ENCODE measurements around the gene GPATCH3. TPM values are rescaled to one million over a fixed set of nuclear protein-coding genes. Genes with fewer than 3 reads are reported as not detected.
A peak's percentile ranks its signal among the peaks of the same experiment; 100 is the strongest.

The GPATCH3 gene
- total RNA-seq, 1 experiment from 2014 or later, result 20.6 TPM

GRCh38 chr1:26862781-26863684 is 37.2 kb downstream of the GPATCH3 start, which contains the start of gene SFN:
TSS of gene SFN (plus strand) at chr1:26863149. CDS start at chr1:26863213, 64 bp downstream.
- Mint-ChIP-seq H3K27ac (ENCODE audit: unreplicated experiment) (peak within 1 kb of the TSS; percentile 94), H3K4me1 (ENCODE audit: low read depth, unreplicated experiment) (peaks cover 10% of the 10 kb centered on the region), H3K27me3 (ENCODE audit: insufficient read depth, unreplicated experiment) (no peaks in the 10 kb centered on the region), H3K36me3 (ENCODE audit: insufficient read depth, unreplicated experiment) (peaks cover 20% of the 10 kb centered on the region), H3K9me3 (ENCODE audit: unreplicated experiment) (no peaks in the 10 kb centered on the region), H3K4me3 (ENCODE audit: unreplicated experiment) (peak within 1 kb of the TSS; percentile 82)
- Histone ChIP-seq H3K27me3 (replicated peaks; ENCODE audit: control insufficient read depth, insufficient read depth, low read length) (no peaks in the 10 kb centered on the region), H3K36me3 (ENCODE audit: control insufficient read depth, insufficient read depth, low read length) (no peaks in the 10 kb centered on the region), H3K4me1 (0 out of 2 replicates have a peak, but pooled peaks cover 7% of the 10 kb centered on the region), H3K9me3 (no peaks in the 10 kb centered on the region), H3K4me3 (ENCODE audit: low read depth, low read length) (peak within 1 kb of the TSS; percentile 47)
- POLR2A ChIA-PET, result interaction anchor here (0.8 to 1.2 kb wide), 2 partner anchors 27 to 37 kb away, joined by 3 read pairs; partner anchors contain the start of genes GPATCH3 and GPN2
- intact Hi-C loops (cut with micrococcal nuclease; ENCODE audit: unreplicated experiment), result loop anchor here (10.0 kb wide), 1 partner anchor 168 kb away; the partner anchor contains the start of gene ARID1A
- BruUV-seq (replicated peaks), result TSS peak; percentile 96
- peak; percentile 44 to 76 for TF ChIP-seq CTCF (IDR thresholded peaks at IDR 0.05; ENCODE audit: insufficient read depth in 1 of 2, low read depth in 1 of 2, low read length in 1 of 2, severe bottlenecking in 1 of 2, unreplicated experiment in 1 of 2)
- CTCF ChIA-PET, result interaction anchor here (0.8 kb wide), 1 partner anchor 135 kb away, joined by 3 read pairs; no protein-coding TSS in a partner anchor
- peak; percentile 87 to 91 for DNase-seq

DNA sequence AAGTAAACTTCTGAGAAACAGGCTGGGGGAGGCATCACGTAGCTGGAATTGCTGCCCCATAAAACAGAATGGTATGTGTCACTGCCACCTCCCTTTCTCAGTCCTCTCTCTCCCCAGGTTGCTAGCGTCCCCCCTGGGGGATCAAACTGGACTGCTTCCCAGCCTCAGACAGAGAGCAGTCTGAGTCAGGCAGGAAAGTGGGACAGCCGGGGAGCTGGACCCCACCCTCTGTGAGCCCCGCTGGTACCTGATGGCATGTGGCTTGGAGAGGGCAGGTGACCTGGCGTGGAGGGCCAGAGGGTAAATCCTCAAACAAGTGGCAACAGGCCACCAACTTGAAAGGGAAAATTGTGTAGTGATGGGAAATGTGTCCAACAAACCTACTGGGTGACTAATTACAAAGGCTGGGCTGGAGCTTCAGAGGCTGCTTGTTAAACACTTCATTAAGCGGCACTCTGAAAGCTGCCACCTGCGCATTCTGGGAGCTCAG is 38.3 kb downstream of the GPATCH3 start:
- peaks cover 7% of the 10 kb centered on the region for H3K4me1 Mint-ChIP-seq (ENCODE audit: low read depth, unreplicated experiment)
- H3K4me3 Mint-ChIP-seq (ENCODE audit: unreplicated experiment), result no peak overlapping the region
- H3K36me3 Mint-ChIP-seq (ENCODE audit: insufficient read depth, unreplicated experiment), result peaks cover 18% of the 10 kb centered on the region
- H3K9me3 ChIP-seq, result no peaks in the 10 kb centered on the region
- CTCF ChIA-PET, result interaction anchor here (0.5 kb wide), 1 partner anchor 34 kb away, joined by 3 read pairs; no protein-coding TSS in a partner anchor
- H3K9me3 Mint-ChIP-seq (ENCODE audit: unreplicated experiment), result no peaks in the 10 kb centered on the region
- no peaks in the 10 kb centered on the region for H3K36me3 ChIP-seq (ENCODE audit: control insufficient read depth, insufficient read depth, low read length)
- H3K4me3 ChIP-seq (ENCODE audit: low read depth, low read length), result no peak overlapping the region
- no peaks in the 10 kb centered on the region for H3K27me3 Mint-ChIP-seq (ENCODE audit: insufficient read depth, unreplicated experiment)
- no peaks in the 10 kb centered on the region for H3K27me3 ChIP-seq (replicated peaks; ENCODE audit: control insufficient read depth, insufficient read depth, low read length)
- DNase-seq, result no peak
- 0 out of 2 replicates have a peak, but pooled peaks cover 3% of the 10 kb centered on the region for H3K4me1 ChIP-seq
- peak overlapping the region; percentile 94 for H3K27ac Mint-ChIP-seq (ENCODE audit: unreplicated experiment)
- TF ChIP-seq CTCF (IDR thresholded peaks at IDR 0.05; ENCODE audit: insufficient read depth in 1 of 2, low read depth in 1 of 2, low read length in 1 of 2, severe bottlenecking in 1 of 2, unreplicated experiment in 1 of 2), result no peak
- POLR2A ChIA-PET, result no interaction called here
- BruUV-seq (replicated peaks), result no TSS peak
- intact Hi-C loops (cut with micrococcal nuclease; ENCODE audit: unreplicated experiment), result loop anchor here (10.0 kb wide), 1 partner anchor 167 kb away; the partner anchor contains the start of gene ARID1A

DNA sequence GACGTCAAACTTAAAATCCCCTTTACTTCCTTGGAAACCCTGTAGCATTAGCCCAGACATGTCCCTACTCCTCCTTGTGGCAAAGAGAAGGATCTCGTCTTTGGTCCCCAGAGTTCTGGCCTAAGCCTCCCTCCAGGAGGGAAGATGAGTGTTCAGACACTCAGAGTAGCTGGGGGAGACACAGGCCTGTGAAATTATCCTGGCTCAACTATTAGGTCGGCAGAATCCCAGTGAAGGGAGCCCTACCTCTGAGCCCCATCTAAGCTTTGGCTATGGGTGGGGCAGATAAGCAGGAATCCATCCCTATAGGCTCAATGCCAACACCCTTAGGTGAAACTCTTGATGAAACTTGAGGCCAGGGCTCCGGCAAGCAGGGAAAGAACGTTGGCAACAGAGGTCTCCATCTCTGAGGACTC is 39.0 kb downstream of the GPATCH3 start:
- peak in 1 of 2 experiments; percentile 15 for TF ChIP-seq CTCF (IDR thresholded peaks at IDR 0.05; ENCODE audit: insufficient read depth in 1 of 2, low read depth in 1 of 2, low read length in 1 of 2, severe bottlenecking in 1 of 2, unreplicated experiment in 1 of 2)
- Mint-ChIP-seq H3K27ac (ENCODE audit: unreplicated experiment) (no peak overlapping the region), H3K9me3 (ENCODE audit: unreplicated experiment) (no peaks in the 10 kb centered on the region), H3K4me1 (ENCODE audit: low read depth, unreplicated experiment) (peaks cover 7% of the 10 kb centered on the region), H3K36me3 (ENCODE audit: insufficient read depth, unreplicated experiment) (peaks cover 21% of the 10 kb centered on the region), H3K27me3 (ENCODE audit: insufficient read depth, unreplicated experiment) (no peaks in the 10 kb centered on the region), H3K4me3 (ENCODE audit: unreplicated experiment) (no peak overlapping the region)
- POLR2A ChIA-PET, result no interaction called here
- no peaks in the 10 kb centered on the region for H3K9me3 ChIP-seq
- intact Hi-C loops (cut with micrococcal nuclease; ENCODE audit: unreplicated experiment), result loop anchor here (10.0 kb wide), 1 partner anchor 166 kb away; the partner anchor contains the start of gene ARID1A
- peak in 1 of 2 experiments; percentile 14 for DNase-seq
- H3K36me3 ChIP-seq (ENCODE audit: control insufficient read depth, insufficient read depth, low read length), result no peaks in the 10 kb centered on the region
- CTCF ChIA-PET, result interaction anchor here (0.5 kb wide), 1 partner anchor 35 kb away, joined by 3 read pairs; no protein-coding TSS in a partner anchor
- no peak overlapping the region for H3K4me3 ChIP-seq (ENCODE audit: low read depth, low read length)
- 0 out of 2 replicates have a peak, but pooled peaks cover 3% of the 10 kb centered on the region for H3K4me1 ChIP-seq
- no peaks in the 10 kb centered on the region for H3K27me3 ChIP-seq (replicated peaks; ENCODE audit: control insufficient read depth, insufficient read depth, low read length)
- no TSS peak for BruUV-seq (replicated peaks)
